ENCODE data around the gene PIGW. TPM values are rescaled to one million over a fixed set of nuclear protein-coding genes. Genes with fewer than 3 reads are reported as not detected.

Gene PIGW
- polyA plus RNA-seq, 2 of the 4 experiments (the other 2 are of a cell fraction): 30.0 to 32.3 TPM

DNA sequence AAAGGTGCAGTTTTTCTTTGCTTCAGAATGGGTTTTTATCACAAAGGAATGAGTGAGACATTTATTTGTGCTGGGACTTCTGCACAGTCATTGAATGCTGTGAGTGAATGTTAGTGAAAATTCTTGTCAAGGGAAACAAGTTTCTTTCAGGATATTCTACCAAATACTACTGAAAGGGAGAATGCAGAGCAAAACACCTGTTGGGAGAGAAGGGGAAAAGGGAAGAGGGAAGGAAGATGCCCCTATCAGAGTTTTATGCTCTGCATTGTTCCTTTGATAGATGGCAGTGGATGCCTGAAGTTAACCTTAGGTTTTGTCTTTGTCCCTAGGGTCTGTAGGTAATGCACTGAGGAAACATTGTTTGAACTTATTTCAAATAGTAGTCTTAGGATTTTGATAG is 13.0 kb downstream of the PIGW start:
- ChIA-PET CTCF (interaction anchor here (1.2 kb wide), 1 partner anchor 13 kb away, joined by 4 read pairs; the partner anchor contains the start of genes MYO19 and PIGW), POLR2A (interaction anchor here (0.6 kb wide), 1 partner anchor 342 kb away, joined by 3 read pairs; no protein-coding TSS in a partner anchor)
- no peak for TF ChIP-seq ESRRA (IDR thresholded peaks at IDR 0.05; ENCODE audit: borderline replicate concordance, low read length)
- TF ChIP-seq BHLHE40 (IDR thresholded peaks at IDR 0.05; ENCODE audit: low read depth, low read length): no peak
- no peak for TF ChIP-seq MAFK (IDR thresholded peaks at IDR 0.05; ENCODE audit: partially characterized antibody)
- TF ChIP-seq MYC (IDR thresholded peaks at IDR 0.05; ENCODE audit: borderline replicate concordance, low read length): no peak
- no peak for TF ChIP-seq RARB (CRISPR knock-in tag; IDR thresholded peaks at IDR 0.05)
- no peak for TF ChIP-seq POLR2A (IDR thresholded peaks at IDR 0.05; ENCODE audit: low read length)
- no peak for TF ChIP-seq FOSB (CRISPR knock-in tag; IDR thresholded peaks at IDR 0.05)
- no peak for TF ChIP-seq CEBPB (IDR thresholded peaks at IDR 0.05)
- TF ChIP-seq, protein P1, sequence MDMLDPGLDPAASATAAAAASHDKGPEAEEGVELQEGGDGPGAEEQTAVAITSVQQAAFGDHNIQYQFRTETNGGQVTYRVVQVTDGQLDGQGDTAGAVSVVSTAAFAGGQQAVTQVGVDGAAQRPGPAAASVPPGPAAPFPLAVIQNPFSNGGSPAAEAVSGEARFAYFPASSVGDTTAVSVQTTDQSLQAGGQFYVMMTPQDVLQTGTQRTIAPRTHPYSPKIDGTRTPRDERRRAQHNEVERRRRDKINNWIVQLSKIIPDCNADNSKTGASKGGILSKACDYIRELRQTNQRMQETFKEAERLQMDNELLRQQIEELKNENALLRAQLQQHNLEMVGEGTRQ (IDR thresholded peaks at IDR 0.05): no peak
- no peak for TF ChIP-seq JUNB (IDR thresholded peaks at IDR 0.05)
- TF ChIP-seq HOXB5 (CRISPR knock-in tag; IDR thresholded peaks at IDR 0.05): no peak
- FAIRE-seq: no peak
- peak overlapping the region; percentile 6 to 34; a peak in 1 of 6 replicates for H3K27ac ChIP-seq
- peak overlapping the region; percentile 92 for H3K4me2 ChIP-seq
- no peak for DNase-seq (ENCODE audit: low read depth in 1 of 2, low spot score in 1 of 2)
- no peak for ATAC-seq
- H3K4me1 ChIP-seq: peaks cover 30% of the 10 kb centered on the region
- peak overlapping the region; percentile 81 for H3K4me3 ChIP-seq
- no peaks in the 10 kb centered on the region for H3K9me3 ChIP-seq

DNA sequence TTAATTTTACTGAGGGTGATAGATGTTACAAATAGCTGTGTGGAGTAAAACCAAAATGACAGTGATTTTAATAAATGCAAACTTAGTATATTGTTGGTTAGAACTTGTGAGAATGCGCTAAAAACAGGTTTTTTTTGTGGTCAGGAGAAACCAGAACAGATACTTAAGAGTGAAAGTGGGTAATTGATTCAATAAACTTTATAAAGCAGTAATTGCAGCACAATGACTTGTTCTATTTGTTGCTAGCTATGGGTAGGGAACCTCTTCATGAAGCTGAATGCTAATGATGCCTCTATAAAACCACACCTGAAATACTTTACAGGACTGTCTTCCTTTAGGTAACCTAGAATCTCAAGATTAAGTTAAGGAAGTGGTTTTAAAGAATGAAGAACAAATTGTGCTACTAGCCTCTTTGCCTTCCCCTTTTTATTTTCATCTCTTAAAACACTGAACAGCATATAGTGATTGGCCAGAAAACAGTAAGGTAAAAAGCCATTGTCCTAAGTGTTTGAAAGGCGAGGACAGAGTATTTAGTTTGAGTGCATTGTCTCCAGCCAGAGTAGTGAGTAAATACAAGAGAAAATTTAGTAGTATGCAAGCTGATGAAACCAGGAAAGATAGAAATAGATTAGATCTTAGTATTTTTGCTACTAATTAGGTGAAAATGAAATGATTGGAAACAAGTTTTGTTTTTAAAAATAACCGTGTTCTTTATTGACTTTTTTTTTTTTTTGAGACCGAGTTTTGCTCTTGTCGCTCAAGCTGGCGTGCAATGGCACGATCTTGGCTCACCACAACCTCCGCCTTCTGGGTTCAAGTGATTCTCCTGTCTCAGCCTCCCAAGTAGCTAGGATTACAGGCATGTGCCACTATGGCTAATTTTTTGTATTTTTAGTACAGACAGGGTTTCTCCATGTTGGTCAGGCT is 16.0 kb downstream of the PIGW start:
- CTCF ChIA-PET: interaction anchor here (0.6 to 4.3 kb wide), 4 partner anchors 14 to 56 kb away, joined by 3 to 12 read pairs (median 4); no protein-coding TSS in a partner anchor
- POLR2A ChIA-PET: no interaction called here
- 93% methylated on average over 8 of the region's 8 CpGs for WGBS (ENCODE audit: missing lambda C conversion rate)
- no peak for FAIRE-seq
- ATAC-seq: no peak
- Histone ChIP-seq H3K27ac (no peak overlapping the region), H3K9me3 (no peaks in the 10 kb centered on the region), H3K4me1 (peaks cover 22% of the 10 kb centered on the region), H3K4me2 (no peak overlapping the region), H3K4me3 (no peak overlapping the region)
- no peak for TF ChIP-seq NFE2L2 (conservative IDR thresholded peaks at IDR 0.05; ENCODE audit: low read length)
- TF ChIP-seq MYC (IDR thresholded peaks at IDR 0.05; ENCODE audit: borderline replicate concordance, low read length): no peak
- TF ChIP-seq BHLHE40 (IDR thresholded peaks at IDR 0.05; ENCODE audit: low read depth, low read length): no peak
- TF ChIP-seq NPAS2 (CRISPR knock-in tag; IDR thresholded peaks at IDR 0.05; ENCODE audit: borderline replicate concordance): no peak
- TF ChIP-seq, protein P2, sequence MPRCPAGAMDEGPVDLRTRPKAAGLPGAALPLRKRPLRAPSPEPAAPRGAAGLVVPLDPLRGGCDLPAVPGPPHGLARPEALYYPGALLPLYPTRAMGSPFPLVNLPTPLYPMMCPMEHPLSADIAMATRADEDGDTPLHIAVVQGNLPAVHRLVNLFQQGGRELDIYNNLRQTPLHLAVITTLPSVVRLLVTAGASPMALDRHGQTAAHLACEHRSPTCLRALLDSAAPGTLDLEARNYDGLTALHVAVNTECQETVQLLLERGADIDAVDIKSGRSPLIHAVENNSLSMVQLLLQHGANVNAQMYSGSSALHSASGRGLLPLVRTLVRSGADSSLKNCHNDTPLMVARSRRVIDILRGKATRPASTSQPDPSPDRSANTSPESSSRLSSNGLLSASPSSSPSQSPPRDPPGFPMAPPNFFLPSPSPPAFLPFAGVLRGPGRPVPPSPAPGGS (IDR thresholded peaks at IDR 0.05): no peak
- TF ChIP-seq, protein P3, sequence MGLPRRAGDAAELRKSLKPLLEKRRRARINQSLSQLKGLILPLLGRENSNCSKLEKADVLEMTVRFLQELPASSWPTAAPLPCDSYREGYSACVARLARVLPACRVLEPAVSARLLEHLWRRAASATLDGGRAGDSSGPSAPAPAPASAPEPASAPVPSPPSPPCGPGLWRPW (IDR thresholded peaks at IDR 0.05): no peak
- no peak for TF ChIP-seq HOXB5 (CRISPR knock-in tag; IDR thresholded peaks at IDR 0.05)
- TF ChIP-seq CEBPB (IDR thresholded peaks at IDR 0.05): no peak
- no peak for TF ChIP-seq RCOR1 (IDR thresholded peaks at IDR 0.05; ENCODE audit: low read depth, low read length)
- TF ChIP-seq, protein P4, sequence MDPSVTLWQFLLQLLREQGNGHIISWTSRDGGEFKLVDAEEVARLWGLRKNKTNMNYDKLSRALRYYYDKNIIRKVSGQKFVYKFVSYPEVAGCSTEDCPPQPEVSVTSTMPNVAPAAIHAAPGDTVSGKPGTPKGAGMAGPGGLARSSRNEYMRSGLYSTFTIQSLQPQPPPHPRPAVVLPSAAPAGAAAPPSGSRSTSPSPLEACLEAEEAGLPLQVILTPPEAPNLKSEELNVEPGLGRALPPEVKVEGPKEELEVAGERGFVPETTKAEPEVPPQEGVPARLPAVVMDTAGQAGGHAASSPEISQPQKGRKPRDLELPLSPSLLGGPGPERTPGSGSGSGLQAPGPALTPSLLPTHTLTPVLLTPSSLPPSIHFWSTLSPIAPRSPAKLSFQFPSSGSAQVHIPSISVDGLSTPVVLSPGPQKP (IDR thresholded peaks at IDR 0.05; ENCODE audit: low read depth, low read length): no peak
- no peak for TF ChIP-seq ZSCAN20 (CRISPR knock-in tag; IDR thresholded peaks at IDR 0.05)
- TF ChIP-seq, protein P5, sequence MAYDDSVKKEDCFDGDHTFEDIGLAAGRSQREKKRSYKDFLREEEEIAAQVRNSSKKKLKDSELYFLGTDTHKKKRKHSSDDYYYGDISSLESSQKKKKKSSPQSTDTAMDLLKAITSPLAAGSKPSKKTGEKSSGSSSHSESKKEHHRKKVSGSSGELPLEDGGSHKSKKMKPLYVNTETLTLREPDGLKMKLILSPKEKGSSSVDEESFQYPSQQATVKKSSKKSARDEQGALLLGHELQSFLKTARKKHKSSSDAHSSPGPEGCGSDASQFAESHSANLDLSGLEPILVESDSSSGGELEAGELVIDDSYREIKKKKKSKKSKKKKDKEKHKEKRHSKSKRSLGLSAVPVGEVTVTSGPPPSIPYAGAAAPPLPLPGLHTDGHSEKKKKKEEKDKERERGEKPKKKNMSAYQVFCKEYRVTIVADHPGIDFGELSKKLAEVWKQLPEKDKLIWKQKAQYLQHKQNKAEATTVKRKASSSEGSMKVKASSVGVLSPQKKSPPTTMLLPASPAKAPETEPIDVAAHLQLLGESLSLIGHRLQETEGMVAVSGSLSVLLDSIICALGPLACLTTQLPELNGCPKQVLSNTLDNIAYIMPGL (CRISPR knock-in tag; IDR thresholded peaks at IDR 0.05; ENCODE audit: borderline replicate concordance): no peak
- no peak for TF ChIP-seq EHMT2 (IDR thresholded peaks at IDR 0.05; ENCODE audit: low read depth)
- TF ChIP-seq PHF8 (IDR thresholded peaks at IDR 0.05; ENCODE audit: borderline replicate concordance, low read depth): no peak
- TF ChIP-seq SMC3 (IDR thresholded peaks at IDR 0.05): no peak
- no peak for TF ChIP-seq MAFK (IDR thresholded peaks at IDR 0.05; ENCODE audit: partially characterized antibody)
- no peak for TF ChIP-seq RFX5 (IDR thresholded peaks at IDR 0.05)
- TF ChIP-seq EHF (CRISPR knock-in tag; IDR thresholded peaks at IDR 0.05): no peak
- TF ChIP-seq GATA3 (IDR thresholded peaks at IDR 0.05; ENCODE audit: borderline replicate concordance): no peak
- TF ChIP-seq EP300 (IDR thresholded peaks at IDR 0.05): no peak
- no peak for DNase-seq (ENCODE audit: low read depth in 1 of 2, low spot score in 1 of 2)

Measured in A549 (cell line).